GM18499 (cell line): ENCODE results near the gene TMEM80.
"Not testable (repeated sequence)": the region's sequence is repeated elsewhere in the genome, so short reads cannot be mapped to it uniquely, and the experiment has no call there.

Source experiments
- ATAC-seq: cut with Tn5 transposase; IDR thresholded peaks from one replicate; pipeline ENCODE4 v1.9.1; 2021; ENCODE audit warnings: moderate number of reproducible peaks; ENCODE audit not compliant: insufficient read depth, unreplicated experiment

The TMEM80 gene

GRCh38 chr11:695538-696248 lies at the start of gene TMEM80:
Gene TMEM80 (plus strand): TSS chr11:695816. CDS start chr11:695828, 12 bp downstream.
- peak; percentile 55 for ATAC-seq

- ATAC-seq, result no peak
These were observed 49.4 kb upstream of the TMEM80 start for GRCh38 chr11:646214-646613.

- ATAC-seq, result not testable (repeated sequence)
These were observed 47.9 kb upstream of the TMEM80 start for GRCh38 chr11:647672-648158.

GRCh38 chr11:650482-650881 lies 45.1 kb upstream of the TMEM80 start:
- ATAC-seq, result no peak

- not testable (repeated sequence) for ATAC-seq
These were observed 42.5 kb upstream of the TMEM80 start for GRCh38 chr11:653136-653535.

- no peak for ATAC-seq
These were observed 41.8 kb upstream of the TMEM80 start for GRCh38 chr11:653837-654236.

GRCh38 chr11:654444-654843 lies 41.2 kb upstream of the TMEM80 start:
- not testable (repeated sequence) for ATAC-seq

GRCh38 chr11:655036-655726 lies 40.4 kb upstream of the TMEM80 start:
- ATAC-seq, result no peak

GRCh38 chr11:656426-656825 lies 39.2 kb upstream of the TMEM80 start:
- ATAC-seq, result no peak

- ATAC-seq, result no peak
These were observed 38.8 kb upstream of the TMEM80 start for GRCh38 chr11:656866-657265.

- ATAC-seq, result no peak
These were observed 37.9 kb upstream of the TMEM80 start for GRCh38 chr11:657691-658126.

- no peak for ATAC-seq
These were observed 36.0 kb upstream of the TMEM80 start for GRCh38 chr11:659532-660085.

GRCh38 chr11:660281-660680 lies 35.3 kb upstream of the TMEM80 start:
- ATAC-seq, result no peak

GRCh38 chr11:660681-661444 lies 34.8 kb upstream of the TMEM80 start:
- ATAC-seq, result no peak

- no peak for ATAC-seq
These were observed 32.8 kb upstream of the TMEM80 start for GRCh38 chr11:662689-663274.

GRCh38 chr11:665062-665703 lies 30.4 kb upstream of the TMEM80 start:
- no peak for ATAC-seq

- no peak for ATAC-seq
These were observed 29.8 kb upstream of the TMEM80 start for GRCh38 chr11:665704-666281.

GRCh38 chr11:673866-674265 lies 21.8 kb upstream of the TMEM80 start:
- ATAC-seq, result no peak

GRCh38 chr11:674406-674805 lies 21.2 kb upstream of the TMEM80 start:
- no peak for ATAC-seq
